Measurements from ENCODE around the gene ADCK1.

DNA sequence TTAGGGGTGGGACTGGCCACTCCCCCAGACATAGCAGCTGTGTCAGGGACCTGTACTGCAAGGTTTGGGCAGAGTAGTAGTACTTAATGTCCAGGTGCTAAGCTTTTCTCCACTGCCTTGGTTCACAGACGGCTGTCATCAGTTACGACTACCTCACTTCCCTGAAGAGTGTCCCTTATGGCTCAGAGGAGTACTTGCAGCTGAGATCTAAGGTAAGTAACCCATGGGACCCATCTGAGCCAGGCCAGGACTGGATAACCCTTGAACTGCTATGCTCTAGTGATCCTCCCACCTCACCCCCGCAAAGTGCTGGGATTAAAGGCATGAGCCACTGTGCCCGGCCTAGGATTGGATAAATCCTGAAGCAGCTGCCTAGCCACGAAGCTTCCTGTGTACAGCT, 22.4 kb downstream of the ADCK1 start:
- no peak for TF ChIP-seq CTCF (IDR thresholded peaks at IDR 0.05)
- no peak for TF ChIP-seq POLR2A (IDR thresholded peaks at IDR 0.05)
